HG02623 (cell line): ENCODE data around the gene BANK1.

Experiments
- ATAC-seq: cut with Tn5 transposase; IDR thresholded peaks from one replicate; pipeline ENCODE4 v1.9.1; 2021; ENCODE audit warnings: moderate library complexity; ENCODE audit not compliant: unreplicated experiment

The BANK1 gene

DNA sequence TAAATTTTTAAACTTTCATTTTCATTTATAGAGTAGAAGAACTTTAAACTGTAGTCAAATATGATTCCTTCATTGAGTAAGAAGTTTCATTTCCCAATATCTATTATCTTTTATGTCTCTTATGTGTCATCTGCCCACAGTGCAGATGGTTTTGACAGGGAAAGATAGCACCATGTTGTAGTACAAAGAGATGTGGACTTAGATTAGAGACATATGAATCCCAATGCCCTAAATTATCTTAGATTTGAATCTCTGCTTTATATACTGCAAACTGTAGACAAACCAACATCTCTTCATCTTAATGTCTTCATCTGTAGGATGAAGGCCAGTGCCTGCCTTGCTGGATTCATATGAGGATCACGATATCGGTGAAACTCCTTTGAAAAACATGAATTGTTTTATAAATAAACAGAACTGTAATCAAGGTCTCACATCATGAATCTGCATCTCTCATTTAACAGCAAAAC, 217.5 kb downstream of the BANK1 start:
- ATAC-seq, result peak; percentile 95

DNA sequence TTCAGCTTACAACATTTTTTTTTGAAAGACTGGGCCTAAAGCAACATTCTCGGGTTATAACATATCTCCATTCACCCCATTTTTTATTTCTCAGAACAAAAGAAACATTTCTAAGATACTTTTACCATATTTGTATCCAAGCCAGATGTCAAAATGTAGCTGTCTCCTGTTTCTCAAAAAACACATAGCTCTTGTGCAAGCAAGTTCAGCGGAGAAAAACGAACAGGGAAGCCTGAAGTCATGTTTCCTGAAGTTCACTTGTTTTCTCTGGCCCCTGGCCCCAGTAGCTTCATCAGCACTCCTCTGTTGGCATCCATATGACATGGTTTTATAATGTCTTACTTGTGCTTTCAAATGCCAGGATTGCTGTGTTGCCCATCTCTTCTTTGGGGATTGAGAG, 218.2 kb downstream of the BANK1 start:
- no peak for ATAC-seq

DNA sequence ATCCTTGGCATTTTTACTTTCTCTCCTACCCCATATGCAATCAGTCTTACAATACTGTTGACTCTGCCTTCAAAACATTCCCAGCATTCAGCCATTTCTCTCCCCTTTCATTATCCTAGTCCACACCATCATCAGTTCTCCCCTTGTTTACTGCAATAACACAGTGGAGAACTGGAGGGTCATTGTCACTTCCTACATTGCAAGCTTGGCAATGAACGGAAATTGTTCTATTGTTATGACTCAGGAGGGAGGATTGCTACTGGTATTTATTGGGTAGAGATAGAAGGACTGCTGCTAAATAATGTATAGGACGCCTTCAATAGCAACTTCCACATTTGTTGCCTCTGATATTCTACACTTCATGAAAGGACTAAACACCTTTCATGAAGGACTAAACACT, 231.8 kb downstream of the BANK1 start:
- no peak for ATAC-seq

DNA sequence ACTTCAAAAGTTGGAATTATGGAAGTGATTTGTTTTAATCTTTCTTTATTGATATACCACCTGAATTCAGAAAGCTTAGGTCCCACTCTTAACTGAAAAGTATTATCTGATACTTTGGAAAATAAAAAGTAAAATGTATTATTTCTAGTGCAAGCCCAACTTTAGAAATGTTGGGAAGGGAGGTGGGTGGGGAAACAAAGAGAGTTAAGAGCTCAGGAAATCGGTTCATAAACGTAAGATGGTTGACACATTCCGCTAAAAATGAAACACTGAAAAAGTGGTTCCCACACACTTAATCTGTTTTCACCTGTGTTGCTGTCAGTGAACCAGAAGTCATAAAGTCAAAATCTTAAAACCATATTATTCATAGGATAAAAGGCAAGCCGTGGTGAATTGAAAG, 237.4 kb downstream of the BANK1 start:
- no peak for ATAC-seq

DNA sequence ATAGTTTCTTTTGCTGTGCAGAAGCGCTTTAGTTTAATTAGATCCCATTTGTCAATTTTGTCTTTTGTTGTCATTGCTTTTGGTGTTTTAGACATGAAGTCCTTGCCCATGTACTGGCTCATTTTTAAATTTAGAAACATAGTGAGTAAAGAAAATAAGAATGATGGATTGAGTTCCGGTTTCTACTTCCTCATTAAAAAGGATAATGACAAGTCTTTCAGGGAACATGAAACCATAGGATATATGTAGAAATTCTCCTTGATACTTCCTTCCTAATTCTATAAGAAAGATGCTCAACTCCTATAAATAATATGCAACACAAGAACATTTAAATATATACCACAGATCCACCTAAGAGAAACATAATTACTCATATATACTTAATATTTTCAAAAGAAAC, 240.9 kb downstream of the BANK1 start:
- ATAC-seq, result no peak

DNA sequence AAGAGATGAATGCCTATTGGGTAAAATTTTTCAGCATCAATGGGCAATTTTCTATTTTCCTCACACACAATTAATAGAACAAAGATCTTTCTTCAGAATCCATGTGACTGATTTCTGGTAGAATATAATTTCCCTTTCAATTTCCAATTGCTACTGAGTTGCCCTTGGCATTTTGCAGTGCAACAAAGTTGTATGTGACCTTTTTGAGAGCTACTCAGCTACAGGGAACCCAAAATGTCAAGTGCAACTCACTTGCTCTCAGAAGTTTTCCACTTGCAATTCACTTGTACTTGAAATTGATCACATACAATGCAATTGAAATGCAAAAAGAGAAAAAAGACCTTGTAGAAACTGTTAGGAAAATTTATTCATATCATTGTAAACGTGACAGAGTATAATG, 245.5 kb downstream of the BANK1 start:
- ATAC-seq, result no peak

DNA sequence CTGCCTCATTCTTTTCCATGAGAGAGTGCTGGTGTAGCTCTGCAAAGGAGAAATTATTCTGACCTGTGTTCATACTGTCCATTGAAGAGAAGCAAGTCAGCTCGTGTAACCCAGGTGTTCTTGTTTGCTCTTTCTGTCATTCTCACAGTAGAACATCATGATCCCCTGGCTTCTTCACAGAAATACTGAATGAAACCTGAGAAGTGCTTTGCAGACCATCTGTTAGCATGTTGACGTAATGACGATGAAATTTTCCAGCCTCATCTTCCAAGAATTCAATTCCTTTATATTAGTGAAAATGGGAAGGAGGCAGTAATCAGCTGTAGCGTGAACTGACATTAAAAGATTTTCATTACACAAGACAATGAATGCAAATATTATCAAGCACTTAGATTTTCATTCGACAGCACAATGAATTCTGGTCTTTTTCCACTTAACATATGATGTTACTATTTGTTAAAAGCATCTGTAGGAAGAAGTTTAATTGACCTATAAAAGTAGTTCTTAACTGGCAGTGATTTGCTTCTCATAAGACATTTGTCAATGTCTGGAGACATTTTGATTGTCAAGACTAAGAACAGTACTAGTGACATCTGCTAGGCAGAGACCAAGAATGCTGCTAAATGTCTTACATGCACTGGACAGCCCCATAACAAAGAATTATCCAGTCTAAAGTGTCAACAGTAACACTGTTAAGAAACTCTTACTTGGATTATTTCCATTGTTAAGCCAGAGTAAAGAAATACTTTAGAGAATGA, 246.3 kb downstream of the BANK1 start:
- ATAC-seq, result no peak

DNA sequence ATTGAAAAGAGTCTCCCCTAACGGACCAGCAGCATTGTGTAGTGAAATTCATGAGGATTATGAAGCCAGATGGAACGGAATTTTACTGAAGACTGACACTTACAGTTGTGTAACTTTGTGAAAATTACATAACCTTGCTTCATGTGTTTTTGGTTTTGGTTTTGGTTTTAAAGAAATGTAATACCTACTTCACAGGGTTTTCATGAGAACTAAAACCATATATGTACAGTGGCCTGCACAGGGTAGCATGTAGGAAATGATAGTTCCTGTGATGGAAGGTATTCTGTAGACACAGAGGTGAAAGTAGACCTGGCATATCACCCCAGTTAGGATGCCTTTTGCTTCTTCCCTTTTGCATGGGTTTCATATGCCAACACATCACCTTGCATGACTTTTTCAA, 247.0 kb downstream of the BANK1 start:
- ATAC-seq, result no peak

DNA sequence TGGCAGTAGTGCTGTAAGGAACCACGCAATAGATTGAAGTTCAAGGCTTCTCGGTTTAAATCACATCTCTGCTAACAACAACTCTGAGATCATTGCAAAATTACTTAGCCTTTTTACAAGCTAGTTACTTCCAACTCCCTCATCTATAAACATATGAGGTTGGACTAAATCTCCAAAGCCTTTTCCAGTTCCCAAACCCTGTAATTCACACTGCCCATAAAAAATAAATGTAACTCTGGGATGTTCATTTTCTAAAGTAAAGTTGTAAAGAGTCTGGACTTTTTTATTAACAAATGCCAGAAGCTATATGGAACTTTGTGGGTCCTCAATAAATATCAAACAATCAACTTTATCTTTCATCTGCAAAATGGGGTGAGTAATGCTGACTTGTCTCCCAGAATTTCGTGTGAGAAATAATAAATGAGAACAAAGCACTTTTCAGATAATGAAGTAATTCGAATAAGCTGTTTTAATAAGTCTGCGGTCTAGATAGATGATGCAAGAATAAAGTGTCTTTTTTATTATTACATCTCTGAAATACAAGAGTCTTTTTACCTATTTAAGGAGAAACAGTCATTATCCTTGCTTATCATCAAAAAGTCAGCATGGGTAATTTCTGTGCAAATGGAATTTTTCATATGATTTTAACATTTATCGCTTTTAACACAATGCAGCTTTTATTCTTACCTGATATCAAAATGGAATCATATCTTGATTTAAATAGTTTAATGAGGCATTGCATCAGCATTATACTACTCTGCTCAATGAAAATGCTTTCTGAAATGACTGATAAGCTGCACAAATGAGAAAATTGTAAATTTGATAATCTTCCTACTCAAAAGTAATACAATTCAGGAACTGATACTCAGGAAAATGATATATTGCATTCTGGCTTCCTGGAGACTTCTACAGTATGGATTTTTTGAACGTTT, 252.6 kb downstream of the BANK1 start:
- no peak for ATAC-seq

DNA sequence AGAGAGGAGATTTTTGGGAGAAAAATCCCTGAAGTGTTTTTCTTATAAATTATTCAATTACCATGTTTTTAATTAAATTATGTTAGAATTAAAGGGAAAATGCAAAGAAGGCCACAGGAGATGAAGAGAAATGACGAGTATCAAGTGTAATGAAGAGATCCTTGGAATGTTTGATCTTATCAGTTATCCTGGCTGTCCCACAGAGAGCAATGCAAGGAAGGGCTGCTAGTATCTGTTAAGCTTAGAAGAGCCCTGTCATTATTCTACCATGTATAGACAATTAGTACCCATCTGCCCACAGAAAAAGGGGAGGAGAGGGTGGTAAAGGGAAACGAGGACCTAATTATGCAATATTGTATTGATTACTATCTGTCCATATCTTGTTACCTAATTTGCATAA, 257.1 kb downstream of the BANK1 start:
- ATAC-seq, result no peak

DNA sequence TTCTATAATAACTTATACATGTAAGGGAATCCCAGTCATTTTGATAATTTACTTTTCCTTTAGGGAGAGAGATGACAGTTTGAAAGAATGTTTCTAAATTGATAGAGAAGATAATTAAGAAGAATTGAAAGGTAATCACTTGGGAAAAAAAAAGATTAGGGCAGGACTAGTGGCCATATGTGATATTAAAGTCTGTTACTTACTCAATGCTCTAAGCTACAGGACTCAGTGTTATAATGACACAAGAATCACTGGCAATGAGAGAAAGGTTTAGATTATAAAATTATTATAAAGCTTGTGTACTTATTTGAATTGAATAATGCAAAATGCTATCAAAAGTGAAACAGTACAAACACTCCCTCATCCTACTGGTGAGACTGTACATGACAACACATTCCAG, 265.3 kb downstream of the BANK1 start:
- ATAC-seq, result no peak

DNA sequence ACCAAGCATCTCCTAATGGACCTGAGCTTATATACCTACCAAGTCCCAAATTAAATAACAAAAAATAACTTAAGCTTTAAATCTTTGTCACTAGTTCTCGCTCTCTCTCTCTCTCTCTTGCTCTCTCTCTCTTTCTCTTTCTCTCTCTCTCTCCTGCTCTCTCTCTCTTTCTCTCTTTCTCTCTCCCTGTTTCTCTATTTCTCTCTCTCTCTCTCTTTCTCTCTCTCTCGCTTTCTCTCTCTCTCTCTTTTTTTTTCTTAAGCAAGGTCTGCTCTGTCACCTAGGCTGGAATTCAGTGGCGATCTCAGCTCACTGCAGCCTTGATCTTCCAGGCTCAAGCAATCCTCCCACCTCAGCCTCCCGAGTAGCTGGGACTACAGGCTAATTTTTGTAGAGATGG, 266.6 kb downstream of the BANK1 start:
- ATAC-seq, result no peak

DNA sequence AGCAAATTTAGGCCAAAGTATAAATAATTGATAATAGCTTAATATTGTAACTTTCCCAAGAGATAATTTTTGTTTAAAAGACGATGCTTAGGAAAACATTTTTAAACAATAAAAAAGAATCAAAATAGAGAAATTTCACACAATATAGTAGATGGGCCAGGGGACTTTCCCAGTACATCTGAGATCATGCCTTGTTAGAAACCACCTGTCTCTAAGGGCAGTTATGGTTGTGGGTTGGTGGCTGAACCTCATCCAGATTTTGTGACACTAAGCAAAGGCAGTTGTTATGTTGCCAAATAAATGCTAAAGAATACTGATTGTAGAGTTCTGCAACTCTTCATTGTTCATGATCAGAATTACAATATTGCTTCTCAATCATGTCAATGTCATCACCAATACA, 270.6 kb downstream of the BANK1 start:
- no peak for ATAC-seq

DNA sequence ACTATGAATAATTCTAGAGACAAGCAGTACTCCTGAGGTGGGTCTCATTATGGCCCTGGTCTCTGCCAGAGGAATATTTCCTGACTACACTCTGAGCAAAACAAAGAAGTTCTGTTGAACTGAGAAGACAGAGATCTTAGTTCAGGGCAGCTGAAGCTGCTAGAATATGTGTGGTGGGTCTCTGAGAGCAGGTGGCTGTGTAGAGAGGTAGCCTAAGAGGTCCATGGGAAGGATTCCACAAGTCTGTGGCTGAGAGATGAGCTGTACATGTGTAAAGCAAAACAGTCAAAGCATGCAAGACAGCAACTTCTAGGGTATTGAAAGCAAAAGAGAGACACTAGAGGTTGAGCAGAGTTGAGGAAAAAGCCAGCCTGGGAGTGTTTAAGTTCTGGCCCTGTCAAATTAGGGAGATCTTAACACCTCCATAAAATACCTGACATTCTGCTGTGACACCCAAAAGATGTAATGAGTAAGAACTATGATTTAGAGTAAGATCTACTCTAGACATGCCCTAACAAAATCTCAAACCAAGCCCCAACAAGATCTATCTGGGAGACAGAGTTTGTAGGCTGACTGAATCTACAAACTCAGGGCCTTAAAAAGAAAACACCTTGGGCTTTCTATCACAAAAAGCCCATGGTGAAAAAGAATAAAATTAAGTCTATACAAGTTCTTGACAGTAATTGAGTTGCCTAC, 274.4 kb downstream of the BANK1 start:
- no peak for ATAC-seq

DNA sequence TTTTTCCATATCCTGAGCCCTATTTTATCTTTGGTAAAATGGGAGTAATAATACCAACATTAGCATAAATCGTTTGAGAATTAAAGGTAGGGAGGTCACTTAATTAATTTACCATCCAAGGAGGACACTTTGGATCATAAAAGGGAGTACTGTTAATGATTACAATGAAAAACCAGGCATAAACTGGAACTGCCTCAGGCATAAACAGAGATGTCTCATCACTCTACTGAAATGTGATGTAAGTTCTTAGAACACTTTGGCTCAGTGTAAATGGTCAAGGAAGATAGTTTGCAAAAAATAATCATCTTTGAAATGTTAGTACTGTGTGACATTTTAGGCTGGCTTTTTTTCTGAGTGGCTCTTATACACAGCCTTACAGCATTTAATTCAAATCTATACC, 286.1 kb downstream of the BANK1 start:
- ATAC-seq, result no peak

DNA sequence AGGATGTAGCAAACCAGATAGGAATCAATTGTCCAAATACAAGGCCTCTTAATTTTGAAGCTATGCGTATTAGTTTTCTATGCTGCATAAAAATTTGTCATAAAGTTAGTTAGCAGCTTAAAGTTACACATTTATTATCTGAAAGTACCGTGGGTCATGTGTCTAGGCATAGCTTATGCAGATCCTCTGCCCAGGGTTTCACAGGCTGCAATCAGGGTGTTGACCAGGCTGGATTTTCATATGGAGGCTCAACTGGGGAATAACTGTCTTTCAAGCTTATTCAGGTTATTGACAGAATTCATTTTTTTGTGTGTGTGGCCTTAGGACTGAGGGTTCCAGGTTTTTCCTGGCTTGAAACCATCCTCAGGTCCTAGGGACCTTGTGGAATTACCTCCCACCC, 289.7 kb downstream of the BANK1 start:
- ATAC-seq, result no peak

DNA sequence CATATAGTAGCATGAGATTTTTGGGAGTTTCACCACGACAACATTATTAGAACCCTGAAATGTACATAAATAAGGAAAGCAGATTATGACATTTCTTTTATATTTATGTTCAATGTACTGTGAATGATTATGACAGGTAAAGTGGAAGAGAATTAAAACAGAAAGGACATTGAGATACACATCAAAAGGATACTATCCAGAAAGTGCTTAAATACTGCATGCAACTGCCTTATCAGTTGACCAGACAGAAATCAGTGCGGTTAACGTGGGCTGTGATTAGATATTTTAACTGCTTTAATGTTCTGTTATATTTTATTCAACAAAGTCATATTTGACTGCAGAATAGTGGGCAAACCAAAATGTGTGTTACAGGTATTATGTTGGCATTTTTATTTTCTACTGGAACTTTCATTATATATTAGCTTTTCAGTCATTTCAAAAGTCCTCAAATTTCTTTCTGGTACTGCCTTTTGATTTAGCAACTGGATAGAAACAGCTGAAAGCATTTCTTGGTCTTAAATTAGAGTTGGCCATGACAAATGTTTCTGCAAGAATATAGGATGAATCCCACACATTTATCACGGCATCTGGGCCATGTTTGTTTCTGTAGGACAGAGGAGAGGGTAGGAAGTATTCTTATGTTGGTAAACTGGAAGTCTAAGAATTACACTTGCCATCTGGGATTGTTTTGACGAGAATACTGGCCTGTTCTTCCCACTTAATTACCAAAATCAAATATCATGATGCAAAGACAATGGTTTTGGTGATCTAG, 299.5 kb downstream of the BANK1 start:
- ATAC-seq, result no peak

DNA sequence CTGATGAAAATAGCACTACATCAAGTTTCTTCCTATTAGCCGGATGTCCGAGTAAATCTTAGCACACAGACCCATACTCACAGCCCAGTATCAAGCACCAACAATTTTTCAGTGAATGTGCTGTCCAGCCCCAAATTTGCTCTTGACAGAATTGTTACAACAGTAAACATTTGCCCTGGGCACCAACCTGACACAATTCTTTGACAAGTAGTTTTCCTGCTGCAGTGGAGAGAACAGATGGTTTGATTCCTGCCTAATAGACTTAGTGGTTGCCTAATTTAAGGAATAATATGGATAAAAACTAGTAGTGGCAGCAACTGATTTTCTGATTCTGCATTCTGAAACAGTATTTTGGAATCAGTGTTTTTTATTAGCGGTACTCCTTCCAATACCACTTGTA, 301.1 kb downstream of the BANK1 start:
- no peak for ATAC-seq

DNA sequence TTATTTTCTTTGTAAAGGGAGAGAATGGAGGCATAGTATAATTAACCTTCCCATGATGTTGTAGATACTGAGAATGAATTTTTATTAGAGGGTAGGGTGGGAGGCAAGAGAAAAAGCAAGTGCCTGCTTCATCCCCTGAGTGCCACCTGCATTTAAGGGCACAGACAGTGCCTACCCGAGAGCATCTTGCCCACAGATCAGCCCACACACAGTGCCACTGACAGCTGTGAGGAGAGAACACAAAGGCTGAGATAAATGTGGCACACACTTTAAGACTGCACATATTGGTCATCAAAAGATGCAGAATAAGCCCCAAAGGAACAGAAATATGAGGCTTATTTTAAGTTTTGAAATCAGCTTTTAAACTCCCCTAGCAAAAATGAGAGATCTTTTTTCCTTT, 304.0 kb downstream of the BANK1 start:
- no peak for ATAC-seq

DNA sequence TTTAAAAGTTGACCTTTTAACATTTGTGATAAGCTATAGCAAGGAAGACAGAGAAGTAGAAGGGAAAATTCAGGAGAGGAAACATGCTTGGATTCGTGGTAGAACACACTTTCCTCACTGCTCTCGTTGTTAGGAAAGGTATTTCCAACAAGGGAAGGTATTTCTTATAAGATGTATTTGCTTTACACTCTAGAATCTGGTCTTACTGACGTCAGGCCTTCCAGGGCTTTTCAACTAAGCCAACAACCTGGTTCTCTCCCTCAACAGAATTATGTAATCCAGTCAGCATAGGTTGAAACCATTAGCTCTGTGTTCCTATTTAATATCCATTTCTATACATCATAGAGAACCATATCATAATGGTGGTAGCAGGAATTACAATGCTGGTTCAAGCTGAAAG, 312.8 kb downstream of the BANK1 start:
- no peak for ATAC-seq

DNA sequence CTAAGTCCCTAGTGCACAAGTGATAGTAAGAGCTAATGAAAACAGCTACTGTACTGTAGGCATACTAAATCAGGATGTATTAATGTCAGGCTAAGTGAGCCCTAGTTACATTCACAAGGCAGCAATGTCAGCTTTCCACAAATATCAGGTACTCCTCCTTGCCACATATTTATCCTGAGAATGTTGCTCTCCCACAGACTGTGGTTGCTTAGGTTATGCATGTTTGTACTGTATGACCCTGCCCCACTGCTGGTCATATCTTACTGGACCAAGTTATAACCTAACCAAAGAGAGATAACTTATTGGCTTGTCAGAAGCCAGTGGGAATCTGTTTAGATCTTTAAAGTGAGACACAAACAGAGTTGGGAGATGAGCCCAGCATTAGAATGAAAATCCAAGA, 313.7 kb downstream of the BANK1 start:
- no peak for ATAC-seq
